HepG2 (cell line): ENCODE data around the gene EPB41L2. TPM values are rescaled to one million over a fixed set of nuclear protein-coding genes. Genes with fewer than 3 reads are reported as not detected.

Experiments used
- AHR ChIP-seq: IDR thresholded peaks from 2 replicates; pipeline ENCODE4 v1.6.1; 2018; ENCODE audit warnings: missing genetic modification reagents, missing compliant biosample characterization
- CHD4 ChIP-seq: fragments of 200-600 bp; sonication (generic); IDR thresholded peaks from 2 replicates; pipeline ENCODE4 v1.7.0; 2017; ENCODE audit warnings: mild to moderate bottlenecking, low read length, borderline replicate concordance
- ELF1 ChIP-seq: sonication (generic); formaldehyde crosslinking; IDR thresholded peaks from 2 replicates; pipeline ENCODE4 v1.4.0; 2020; ENCODE audit warnings: missing genetic modification reagents
- MEF2D ChIP-seq: sonication (generic); formaldehyde crosslinking; IDR thresholded peaks from 2 replicates; pipeline ENCODE4 v1.5.1; 2020; ENCODE audit warnings: mild to moderate bottlenecking, missing genetic modification reagents
- PAWR ChIP-seq: sonication (generic); formaldehyde crosslinking; IDR thresholded peaks from 2 replicates; pipeline ENCODE4 v1.4.0; 2020; ENCODE audit warnings: missing genetic modification reagents, mild to moderate bottlenecking, borderline replicate concordance
- TAF1 ChIP-seq: sonication (generic); formaldehyde crosslinking; IDR thresholded peaks from 2 replicates; pipeline ENCODE4 v1.4.0; 2020; ENCODE audit warnings: missing genetic modification reagents
- ZFP82 ChIP-seq: sonication (generic); formaldehyde crosslinking; IDR thresholded peaks from 2 replicates; pipeline ENCODE4 v1.5.1; 2020; ENCODE audit warnings: mild to moderate bottlenecking, missing genetic modification reagents, borderline replicate concordance
- ZNF616 ChIP-seq: sonication (generic); formaldehyde crosslinking; IDR thresholded peaks from 2 replicates; pipeline ENCODE4 v1.5.0; 2020; ENCODE audit warnings: low read depth, mild to moderate bottlenecking, missing genetic modification reagents
- ZNF724P ChIP-seq: sonication (generic); formaldehyde crosslinking; IDR thresholded peaks from 2 replicates; pipeline ENCODE4 v1.8.0; 2022; ENCODE audit warnings: missing genetic modification reagents, borderline replicate concordance
- polyA plus RNA-seq, 8 experiments: library from polyadenylated mRNA; depleted of rRNA in 3 of 8; stranded (reverse) in 7 of 8; unstranded in 1 of 8; fragments of >200 nt; fragmentation: Illumina TruSeq in 4 of 8; extraction: Trizol in 4 of 8; gene quantifications; 2 replicates each; pipeline versions ENCODE4 v1.2.1 to v1.2.3, GENCODE V29; 2011 to 2016; ENCODE audit warnings: low read depth in 4 of 8, missing spikeins in 1 of 8, mixed read lengths in 1 of 8; ENCODE audit not compliant: insufficient read depth in 1 of 8
- total RNA-seq, 5 experiments: library from RNA; depleted of rRNA; stranded (reverse); fragments of >200 nt; fragmentation: Illumina TruSeq; extraction: Trizol; gene quantifications; 2 replicates each; pipeline ENCODE4 v1.2.3, GENCODE V29; 2016; ENCODE audit warnings: low read depth in 1 of 5
- TF ChIP-seq, protein P1 (sequence below), 2 experiments: fragments of 450-650 bp in 1 of 2; sonication (generic) in 1 of 2; formaldehyde crosslinking in 1 of 2; IDR thresholded peaks; 2 replicates each; pipeline versions ENCODE4 v1.6.1 to v1.8.0; 2016 to 2022; ENCODE audit warnings: antibody characterized with exemption in 1 of 2, mild to moderate bottlenecking in 1 of 2, missing genetic modification reagents in 1 of 2
- TF ChIP-seq, protein P2 (sequence below): sonication (generic); formaldehyde crosslinking; conservative IDR thresholded peaks from 2 replicates; pipeline ENCODE4 v1.8.1; 2023; ENCODE audit warnings: missing genetic modification reagents
- TF ChIP-seq, protein P3 (sequence below): sonication (generic); formaldehyde crosslinking; IDR thresholded peaks from 2 replicates; pipeline ENCODE4 v1.8.1; 2023; ENCODE audit warnings: mild to moderate bottlenecking, moderate library complexity, missing genetic modification reagents
- TF ChIP-seq, protein P4 (sequence below): fragments of 450-650 bp; IDR thresholded peaks from 2 replicates; pipeline ENCODE4 v1.6.1; 2016
- TF ChIP-seq, protein P5 (sequence below): sonication (generic); formaldehyde crosslinking; IDR thresholded peaks from 2 replicates; pipeline ENCODE4 v1.4.0; 2020; ENCODE audit warnings: missing genetic modification reagents

The EPB41L2 gene
- total and polyA plus RNA-seq, 2 of the 13 experiments (the other 11 are each of a cell fraction or from before 2014, with no cell fraction given): 41.7 to 56.4 TPM

DNA sequence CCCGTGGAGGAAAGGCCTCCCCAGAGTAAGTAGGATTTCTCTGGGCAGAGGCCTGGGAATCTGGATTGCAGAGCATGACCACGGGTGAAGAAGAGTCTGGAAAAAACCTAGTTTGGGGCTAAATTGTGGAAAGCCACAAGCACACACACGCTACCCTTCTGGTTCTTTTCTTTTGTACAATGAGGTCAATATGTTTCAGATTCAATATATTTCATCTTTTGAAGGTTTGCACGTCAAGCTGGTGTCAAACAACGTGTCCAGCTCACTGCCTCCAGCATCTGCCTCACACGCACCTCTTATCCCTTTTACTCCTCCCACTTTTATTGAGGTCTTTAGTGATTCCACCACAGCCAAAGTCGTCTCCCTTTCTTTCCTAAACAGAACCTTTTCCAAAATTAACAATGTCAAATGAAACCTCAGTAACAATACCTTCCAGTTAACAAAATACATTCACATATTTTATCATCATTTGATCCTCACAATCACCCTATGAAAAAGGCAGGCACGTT is 773 bp upstream of the EPB41L2 start (continued):
- TF ChIP-seq, protein P1, sequence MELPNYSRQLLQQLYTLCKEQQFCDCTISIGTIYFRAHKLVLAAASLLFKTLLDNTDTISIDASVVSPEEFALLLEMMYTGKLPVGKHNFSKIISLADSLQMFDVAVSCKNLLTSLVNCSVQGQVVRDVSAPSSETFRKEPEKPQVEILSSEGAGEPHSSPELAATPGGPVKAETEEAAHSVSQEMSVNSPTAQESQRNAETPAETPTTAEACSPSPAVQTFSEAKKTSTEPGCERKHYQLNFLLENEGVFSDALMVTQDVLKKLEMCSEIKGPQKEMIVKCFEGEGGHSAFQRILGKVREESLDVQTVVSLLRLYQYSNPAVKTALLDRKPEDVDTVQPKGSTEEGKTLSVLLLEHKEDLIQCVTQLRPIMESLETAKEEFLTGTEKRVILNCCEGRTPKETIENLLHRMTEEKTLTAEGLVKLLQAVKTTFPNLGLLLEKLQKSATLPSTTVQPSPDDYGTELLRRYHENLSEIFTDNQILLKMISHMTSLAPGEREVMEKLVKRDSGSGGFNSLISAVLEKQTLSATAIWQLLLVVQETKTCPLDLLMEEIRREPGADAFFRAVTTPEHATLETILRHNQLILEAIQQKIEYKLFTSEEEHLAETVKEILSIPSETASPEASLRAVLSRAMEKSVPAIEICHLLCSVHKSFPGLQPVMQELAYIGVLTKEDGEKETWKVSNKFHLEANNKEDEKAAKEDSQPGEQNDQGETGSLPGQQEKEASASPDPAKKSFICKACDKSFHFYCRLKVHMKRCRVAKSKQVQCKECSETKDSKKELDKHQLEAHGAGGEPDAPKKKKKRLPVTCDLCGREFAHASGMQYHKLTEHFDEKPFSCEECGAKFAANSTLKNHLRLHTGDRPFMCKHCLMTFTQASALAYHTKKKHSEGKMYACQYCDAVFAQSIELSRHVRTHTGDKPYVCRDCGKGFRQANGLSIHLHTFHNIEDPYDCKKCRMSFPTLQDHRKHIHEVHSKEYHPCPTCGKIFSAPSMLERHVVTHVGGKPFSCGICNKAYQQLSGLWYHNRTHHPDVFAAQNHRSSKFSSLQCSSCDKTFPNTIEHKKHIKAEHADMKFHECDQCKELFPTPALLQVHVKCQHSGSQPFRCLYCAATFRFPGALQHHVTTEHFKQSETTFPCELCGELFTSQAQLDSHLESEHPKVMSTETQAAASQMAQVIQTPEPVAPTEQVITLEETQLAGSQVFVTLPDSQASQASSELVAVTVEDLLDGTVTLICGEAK (IDR thresholded peaks at IDR 0.05): no peak
- TF ChIP-seq, protein P1 (CRISPR knock-in tag; IDR thresholded peaks at IDR 0.05): peak; percentile 54
- TF ChIP-seq TAF1 (CRISPR knock-in tag) (no peak; the same call in 1 of the 2 replicates), ZFP82 (CRISPR knock-in tag) (no peak; the same call in 1 of the 2 replicates), MEF2D (CRISPR knock-in tag) (no peak), AHR (CRISPR knock-in tag) (0 out of 2 replicates have a peak, but pooled peaks have one; percentile 50), ZNF616 (CRISPR knock-in tag) (no peak), PAWR (no peak), CHD4 (no peak), ELF1 (CRISPR knock-in tag) (peak; percentile 51; the same call in 1 of the 2 replicates), ZNF724P (CRISPR knock-in tag) (no peak)
- TF ChIP-seq, protein P2, sequence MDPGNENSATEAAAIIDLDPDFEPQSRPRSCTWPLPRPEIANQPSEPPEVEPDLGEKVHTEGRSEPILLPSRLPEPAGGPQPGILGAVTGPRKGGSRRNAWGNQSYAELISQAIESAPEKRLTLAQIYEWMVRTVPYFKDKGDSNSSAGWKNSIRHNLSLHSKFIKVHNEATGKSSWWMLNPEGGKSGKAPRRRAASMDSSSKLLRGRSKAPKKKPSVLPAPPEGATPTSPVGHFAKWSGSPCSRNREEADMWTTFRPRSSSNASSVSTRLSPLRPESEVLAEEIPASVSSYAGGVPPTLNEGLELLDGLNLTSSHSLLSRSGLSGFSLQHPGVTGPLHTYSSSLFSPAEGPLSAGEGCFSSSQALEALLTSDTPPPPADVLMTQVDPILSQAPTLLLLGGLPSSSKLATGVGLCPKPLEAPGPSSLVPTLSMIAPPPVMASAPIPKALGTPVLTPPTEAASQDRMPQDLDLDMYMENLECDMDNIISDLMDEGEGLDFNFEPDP (CRISPR knock-in tag): no peak
- TF ChIP-seq, protein P3, sequence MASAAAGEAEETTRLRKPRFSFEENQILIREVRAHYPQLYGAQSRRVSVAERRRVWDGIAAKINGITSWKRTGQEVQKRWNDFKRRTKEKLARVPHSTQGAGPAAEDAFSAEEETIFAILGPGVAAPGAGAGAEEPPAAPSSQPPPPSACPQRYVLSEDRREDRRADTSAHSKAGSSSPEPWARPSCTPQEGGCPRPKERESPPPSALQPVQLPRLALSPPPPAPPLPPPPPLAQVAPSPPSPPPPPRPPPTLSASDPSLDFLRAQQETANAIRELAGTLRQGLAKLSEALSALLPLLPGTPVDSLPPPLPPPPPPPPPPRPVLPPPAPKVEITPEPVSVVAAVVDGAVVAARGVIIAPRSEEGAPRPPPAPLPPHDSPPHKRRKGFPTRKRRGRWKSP: 0 out of 2 replicates have a peak, but pooled peaks have one; percentile 2
- TF ChIP-seq, protein P4, sequence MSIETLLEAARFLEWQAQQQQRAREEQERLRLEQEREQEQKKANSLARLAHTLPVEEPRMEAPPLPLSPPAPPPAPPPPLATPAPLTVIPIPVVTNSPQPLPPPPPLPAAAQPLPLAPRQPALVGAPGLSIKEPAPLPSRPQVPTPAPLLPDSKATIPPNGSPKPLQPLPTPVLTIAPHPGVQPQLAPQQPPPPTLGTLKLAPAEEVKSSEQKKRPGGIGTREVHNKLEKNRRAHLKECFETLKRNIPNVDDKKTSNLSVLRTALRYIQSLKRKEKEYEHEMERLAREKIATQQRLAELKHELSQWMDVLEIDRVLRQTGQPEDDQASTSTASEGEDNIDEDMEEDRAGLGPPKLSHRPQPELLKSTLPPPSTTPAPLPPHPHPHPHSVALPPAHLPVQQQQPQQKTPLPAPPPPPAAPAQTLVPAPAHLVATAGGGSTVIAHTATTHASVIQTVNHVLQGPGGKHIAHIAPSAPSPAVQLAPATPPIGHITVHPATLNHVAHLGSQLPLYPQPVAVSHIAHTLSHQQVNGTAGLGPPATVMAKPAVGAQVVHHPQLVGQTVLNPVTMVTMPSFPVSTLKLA: no peak
- TF ChIP-seq, protein P5, sequence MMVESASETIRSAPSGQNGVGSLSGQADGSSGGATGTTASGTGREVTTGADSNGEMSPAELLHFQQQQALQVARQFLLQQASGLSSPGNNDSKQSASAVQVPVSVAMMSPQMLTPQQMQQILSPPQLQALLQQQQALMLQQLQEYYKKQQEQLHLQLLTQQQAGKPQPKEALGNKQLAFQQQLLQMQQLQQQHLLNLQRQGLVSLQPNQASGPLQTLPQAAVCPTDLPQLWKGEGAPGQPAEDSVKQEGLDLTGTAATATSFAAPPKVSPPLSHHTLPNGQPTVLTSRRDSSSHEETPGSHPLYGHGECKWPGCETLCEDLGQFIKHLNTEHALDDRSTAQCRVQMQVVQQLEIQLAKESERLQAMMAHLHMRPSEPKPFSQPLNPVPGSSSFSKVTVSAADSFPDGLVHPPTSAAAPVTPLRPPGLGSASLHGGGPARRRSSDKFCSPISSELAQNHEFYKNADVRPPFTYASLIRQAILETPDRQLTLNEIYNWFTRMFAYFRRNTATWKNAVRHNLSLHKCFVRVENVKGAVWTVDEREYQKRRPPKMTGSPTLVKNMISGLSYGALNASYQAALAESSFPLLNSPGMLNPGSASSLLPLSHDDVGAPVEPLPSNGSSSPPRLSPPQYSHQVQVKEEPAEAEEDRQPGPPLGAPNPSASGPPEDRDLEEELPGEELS: no peak
